GM19324 (cell line): ENCODE results near the gene GEMIN7.
A peak's percentile ranks its signal among the peaks of the same experiment; 100 is the strongest.

ENCODE experiments used
- ATAC-seq: cut with Tn5 transposase; IDR thresholded peaks from one replicate; pipeline ENCODE4 v1.9.1; 2021; ENCODE audit warnings: mild to moderate bottlenecking, moderate library complexity; ENCODE audit not compliant: unreplicated experiment, low FRiP score

Gene GEMIN7, protein sequence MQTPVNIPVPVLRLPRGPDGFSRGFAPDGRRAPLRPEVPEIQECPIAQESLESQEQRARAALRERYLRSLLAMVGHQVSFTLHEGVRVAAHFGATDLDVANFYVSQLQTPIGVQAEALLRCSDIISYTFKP

DNA sequence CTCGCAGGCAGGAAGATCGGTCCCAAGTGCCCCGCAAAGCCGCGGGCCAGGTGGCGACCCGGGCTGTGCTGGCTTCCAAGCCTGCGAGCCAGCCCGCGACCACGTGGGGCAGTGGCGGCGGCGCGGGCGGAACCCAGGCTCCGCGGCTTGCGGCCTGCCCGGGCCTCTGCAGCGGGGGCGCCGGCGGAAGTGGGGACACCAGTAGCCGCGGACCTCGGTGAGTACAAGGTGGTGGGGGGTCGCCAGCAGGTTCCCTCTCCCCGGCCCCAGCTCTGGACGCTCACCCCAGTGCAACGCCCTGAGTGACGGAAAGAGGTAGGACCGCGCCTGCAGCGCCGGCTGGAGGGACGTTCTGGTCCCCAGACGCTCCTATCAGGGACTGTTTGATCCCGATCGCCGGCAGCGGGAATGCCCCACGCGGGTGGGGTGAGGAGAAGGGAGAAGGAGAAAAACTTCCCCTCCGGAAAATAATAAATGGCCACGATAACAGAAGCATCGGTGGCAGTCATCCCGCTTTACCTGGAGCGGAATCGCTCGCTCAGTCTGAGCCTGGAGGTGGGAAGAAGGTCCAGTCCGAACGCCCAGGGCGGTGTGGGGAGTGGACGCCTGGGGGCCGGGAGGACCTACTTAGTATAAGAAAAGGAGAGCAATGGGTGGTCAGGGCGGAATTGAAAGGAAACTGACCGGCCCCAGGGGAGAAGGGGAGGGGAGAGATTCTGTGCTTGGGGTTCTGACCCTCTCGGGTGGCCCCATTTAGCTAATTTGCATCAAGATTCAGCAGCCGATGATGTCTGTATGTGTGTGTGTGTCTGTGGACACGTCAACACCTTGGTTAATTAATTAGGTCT lies at the start of gene GEMIN7:
TSS of gene GEMIN7 (plus strand) at position 198 of the 848 bp plus-strand sequence. CDS start 10,855 bp downstream, outside the sequence.
- peak; percentile 36 for ATAC-seq

DNA sequence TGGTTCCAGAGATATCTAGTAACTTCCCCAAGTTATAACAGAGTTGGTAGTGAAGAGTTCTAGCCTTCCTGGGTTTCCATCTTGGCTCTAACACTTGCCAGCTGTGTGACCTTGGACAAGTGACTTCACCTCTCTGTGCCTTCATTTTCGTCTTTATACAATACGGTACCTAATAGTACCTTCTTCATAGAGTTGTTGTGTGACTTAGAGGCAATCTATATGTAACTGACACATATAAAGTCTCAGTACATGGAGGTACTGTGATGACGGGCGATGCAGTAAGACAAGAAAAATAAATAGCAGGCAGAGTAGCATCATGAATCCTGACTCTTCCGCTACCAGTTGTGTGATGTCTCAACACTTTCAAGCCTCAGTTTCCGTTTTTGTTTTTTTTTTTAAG lies 48.2 kb upstream of the GEMIN7 start:
- no peak for ATAC-seq

DNA sequence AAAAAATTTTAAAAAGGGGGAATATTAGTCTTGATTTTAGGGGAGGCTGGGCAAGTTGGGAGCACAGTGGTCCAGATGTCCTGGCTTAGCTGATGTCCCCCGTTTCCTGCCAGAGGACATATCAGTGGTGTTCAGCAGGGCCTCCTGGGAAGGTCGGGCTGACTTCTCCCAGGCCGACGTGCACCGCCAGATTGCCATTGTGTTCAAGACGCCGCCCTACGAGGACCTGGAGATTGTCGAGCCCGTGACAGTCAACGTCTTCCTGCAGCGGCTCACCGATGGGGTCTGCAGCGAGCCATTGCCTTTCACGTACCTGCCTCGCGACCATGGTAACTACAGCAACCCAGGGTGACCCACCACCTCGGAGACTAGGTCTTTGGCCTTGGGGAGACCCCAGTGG lies 46.6 kb upstream of the GEMIN7 start:
- ATAC-seq: no peak

DNA sequence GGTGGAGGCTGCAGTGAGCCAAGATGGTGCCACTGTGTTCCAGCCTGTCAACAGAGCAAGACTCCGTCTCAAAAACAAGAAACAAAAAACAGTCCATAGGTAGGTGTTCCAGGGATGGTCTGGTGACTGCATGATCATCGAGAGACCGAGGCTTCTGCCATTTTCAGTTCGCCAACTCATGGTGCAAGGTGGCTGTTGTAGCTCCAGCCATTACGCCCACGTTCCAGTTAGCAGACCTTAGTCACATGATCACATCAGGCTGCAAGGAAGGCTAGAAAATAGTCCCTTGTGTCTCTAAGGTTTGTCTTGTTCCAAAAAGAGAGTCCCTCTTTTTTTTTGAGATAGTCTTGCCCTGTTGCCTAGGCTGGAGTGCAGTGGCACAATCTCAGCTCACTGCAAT lies 43.3 kb upstream of the GEMIN7 start:
- ATAC-seq: no peak

DNA sequence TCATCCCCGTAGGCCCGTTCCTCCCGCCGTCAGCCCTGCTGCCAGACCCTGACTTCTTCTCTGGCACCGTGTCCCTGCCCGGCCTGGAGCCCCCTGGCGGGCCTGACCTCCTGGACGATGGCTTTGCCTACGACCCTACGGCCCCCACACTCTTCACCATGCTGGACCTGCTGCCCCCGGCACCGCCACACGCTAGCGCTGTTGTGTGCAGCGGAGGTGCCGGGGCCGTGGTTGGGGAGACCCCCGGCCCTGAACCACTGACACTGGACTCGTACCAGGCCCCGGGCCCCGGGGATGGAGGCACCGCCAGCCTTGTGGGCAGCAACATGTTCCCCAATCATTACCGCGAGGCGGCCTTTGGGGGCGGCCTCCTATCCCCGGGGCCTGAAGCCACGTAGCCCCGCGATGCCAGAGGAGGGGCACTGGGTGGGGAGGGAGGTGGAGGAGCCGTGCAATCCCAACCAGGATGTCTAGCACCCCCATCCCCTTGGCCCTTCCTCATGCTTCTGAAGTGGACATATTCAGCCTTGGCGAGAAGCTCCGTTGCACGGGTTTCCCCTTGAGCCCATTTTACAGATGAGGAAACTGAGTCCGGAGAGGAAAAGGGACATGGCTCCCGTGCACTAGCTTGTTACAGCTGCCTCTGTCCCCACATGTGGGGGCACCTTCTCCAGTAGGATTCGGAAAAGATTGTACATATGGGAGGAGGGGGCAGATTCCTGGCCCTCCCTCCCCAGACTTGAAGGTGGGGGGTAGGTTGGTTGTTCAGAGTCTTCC lies 41.5 kb upstream of the GEMIN7 start:
- no peak for ATAC-seq

DNA sequence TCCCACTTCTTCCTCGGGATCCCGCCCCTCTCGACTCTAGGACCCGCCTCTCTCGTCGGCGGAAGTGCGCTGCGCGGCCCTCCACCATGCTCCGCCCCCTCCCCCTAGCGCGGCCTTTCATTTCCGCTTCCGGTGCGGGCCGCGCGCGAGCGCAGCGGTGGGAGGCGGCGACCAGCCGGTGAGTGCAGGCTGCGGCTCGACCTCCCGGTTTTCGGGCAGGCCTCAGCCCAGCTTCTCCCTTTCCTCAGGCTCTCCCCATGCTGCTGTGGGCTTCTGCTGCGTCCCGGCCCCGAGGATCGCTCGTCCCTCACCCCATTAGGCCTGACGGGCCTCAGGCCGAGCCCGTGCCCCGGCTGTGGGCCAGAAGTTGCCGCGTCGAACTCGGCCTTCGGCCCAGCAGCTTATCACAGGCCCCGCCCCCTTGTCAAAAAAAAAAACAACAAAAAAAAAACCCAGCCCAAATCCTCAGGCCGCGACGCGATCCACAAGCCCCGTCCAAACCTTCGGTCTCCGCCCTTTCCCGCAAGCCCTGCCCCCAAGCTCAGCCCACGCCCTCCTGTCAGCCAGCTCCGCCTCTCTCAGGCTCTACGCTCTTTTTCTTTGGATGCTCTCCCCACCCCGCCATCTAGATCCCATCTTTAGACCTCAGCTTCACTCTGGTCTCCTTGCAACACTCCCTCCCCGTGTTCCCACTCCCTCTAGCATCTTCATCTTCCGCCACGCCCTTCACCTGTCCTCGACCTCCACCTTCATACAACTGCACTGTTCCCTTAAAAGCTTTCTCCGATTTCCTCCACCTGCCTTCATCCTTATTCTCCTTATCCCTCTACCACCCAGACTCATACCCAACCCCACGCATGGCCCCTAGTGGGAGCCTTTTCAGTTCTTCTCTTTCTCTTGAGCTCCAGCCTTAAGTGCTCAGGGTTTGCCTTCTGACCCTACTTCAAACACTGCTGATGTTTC lies 39.8 kb upstream of the GEMIN7 start, which contains the start of gene CLASRP:
TSS of gene CLASRP (plus strand) at position 115 of the 963 bp plus-strand sequence. CDS start 1,168 bp downstream, outside the sequence.
- ATAC-seq: peak; percentile 83

DNA sequence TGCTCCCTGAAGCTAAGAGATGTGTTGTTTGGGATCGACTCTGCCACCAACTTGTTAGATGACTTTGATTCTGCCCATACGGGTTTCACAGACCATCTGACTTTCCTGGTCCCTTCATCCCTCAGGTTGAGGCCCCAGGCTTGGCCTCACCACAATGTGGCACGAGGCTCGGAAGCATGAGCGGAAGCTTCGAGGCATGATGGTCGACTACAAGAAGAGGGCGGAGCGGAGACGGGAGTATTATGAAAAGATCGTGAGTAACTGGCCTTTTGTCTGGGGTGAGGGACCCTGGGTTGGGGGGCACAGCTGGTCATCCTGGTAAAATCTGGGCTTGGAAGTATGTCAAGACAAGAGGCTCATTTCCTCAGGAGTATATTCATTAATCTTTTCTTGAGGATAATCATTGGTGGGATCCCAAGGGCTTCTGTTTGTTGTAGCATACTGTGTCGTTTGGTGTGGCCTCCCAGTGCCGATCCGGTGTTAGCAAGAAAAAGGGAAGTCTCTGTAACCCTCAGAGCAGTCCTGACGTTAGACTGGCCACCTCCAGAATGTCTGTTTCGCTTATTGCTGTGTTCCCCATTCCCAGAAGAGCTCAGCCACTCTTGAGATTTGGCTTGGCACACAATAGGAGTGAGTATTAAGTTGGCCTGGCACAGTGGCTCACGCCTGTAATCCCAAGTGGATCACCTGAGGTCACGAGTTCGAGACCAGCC lies 38.8 kb upstream of the GEMIN7 start:
- no peak for ATAC-seq

DNA sequence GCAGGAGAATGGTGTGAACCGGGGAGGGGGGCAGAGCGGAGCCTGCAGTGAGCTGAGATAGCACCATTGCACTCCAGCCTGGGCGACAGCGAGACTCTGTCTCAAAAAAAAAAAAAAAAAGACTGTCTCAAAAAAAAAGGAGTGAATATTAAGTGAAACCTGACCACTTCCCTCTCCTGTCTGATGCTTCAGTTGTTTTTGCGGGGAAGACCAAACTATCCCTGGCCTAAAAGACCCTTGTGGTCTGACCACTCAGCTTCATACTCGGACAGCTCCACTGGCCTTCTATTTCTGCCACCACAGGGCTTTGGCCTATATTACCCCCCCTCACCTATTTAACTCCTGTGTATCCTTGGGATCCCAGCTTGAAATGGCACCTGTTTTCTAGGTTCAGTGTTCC lies 37.9 kb upstream of the GEMIN7 start:
- ATAC-seq: no peak

DNA sequence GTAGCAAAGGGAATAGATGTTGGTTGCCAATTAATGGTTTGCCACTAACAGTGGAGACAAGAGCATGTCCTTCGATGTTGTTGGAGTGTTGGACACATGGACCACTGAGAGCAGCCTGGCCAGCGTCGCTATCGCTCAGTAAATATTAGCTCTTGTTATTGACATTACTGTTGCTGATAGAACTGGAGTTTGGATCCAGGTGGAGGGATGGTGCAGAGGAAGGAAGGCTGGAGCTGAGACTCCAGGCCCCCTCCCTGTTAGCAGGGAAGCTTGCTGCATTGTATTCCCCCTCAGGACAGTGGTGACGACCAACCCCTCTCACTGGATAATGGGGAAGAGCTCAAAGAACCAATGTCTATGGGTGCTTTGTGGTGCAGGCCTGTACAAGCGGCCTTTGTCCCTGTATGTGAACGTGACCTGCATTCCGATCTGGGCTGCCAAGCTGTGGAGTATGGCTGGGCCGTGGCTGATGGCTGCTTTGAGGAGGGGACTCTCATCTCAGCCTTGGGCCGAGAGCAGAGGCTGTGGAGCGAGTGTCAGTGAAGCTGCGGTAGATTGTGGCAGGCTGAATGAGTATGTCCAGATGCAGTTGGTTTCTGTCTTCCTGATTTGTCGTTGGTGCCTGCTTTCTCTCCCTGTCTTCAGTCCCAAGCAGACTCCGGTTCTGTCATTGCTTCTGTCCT lies 33.2 kb upstream of the GEMIN7 start:
- no peak for ATAC-seq

DNA sequence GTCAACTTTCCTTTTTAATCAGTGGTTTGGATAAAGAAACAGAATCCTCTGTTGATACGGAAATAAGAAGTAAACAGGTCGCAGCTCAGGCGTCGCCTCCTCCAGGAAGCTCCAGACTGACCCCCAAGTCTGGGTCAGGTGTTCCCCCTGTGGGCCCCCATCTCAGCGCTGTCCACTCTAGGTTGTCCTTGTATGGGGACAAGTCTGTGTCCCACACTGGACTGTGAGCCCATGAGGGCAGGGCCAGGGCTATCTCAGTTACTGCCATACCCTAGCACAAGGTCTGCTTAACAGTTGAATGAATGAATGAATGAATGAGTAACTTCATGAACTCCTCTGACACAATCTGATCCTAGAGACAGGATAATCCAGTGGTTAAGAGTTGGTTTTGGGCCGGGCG lies 32.7 kb upstream of the GEMIN7 start:
- ATAC-seq: no peak

DNA sequence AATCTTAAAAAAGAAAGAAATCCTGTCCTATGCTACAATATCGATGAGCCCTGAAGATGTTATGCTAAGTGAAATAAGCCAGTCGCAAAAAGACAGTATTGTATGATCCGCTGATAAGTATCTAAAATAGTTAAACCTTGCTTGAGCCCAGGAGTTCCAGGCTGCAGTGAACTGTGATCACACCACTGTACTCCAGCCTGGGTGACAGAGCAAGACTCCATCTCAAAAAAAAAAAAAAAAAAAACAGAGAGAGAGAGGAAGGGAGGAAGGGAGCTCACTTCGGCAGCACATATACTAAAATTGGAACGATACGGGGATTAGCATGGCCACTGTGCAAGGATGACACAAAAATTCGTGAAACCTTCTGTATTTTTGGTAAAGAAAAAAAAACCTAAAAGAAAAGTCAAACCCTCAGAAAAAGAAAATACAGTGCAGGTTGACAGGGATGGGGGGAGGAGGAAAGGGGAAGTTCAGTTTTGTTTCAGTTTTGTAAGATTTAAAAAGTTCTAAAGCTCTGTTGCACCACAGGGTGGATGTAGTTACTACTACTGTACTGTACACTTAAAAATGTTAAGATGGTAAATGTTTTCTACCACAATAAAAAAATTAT lies 31.8 kb upstream of the GEMIN7 start:
- ATAC-seq: no peak

DNA sequence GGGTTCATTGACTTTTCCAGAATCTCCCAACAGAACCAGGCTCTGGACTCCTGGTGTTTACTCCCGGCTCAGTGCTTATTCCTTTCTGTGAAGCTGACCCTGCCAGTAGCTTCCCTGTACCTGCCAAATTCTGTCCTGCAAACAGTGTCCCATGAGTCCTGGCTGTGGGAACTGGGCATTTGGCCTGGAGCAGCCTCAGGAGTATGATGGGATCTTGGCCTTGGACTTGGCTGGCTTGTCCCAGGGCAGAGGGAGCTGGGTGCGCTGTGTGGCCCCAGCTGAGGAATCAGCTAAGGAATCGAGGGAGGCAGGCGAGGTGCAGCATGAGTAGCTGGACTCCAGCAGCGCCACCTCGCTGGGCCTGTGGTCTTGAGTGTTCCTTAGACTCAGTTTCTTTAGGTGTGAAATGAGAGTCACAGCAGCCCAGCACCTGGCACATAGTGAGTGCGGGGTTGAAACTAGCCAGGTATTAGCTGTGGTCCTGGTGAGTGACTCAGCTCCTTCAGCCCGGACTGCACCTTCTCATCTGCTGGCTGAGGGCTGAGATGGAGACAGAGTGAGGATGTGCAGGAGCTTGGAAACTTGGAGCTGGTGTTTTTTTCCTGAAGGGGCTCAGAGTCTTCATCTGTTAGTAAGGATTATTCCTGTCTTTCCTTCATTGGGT lies 29.9 kb upstream of the GEMIN7 start:
- ATAC-seq: no peak

DNA sequence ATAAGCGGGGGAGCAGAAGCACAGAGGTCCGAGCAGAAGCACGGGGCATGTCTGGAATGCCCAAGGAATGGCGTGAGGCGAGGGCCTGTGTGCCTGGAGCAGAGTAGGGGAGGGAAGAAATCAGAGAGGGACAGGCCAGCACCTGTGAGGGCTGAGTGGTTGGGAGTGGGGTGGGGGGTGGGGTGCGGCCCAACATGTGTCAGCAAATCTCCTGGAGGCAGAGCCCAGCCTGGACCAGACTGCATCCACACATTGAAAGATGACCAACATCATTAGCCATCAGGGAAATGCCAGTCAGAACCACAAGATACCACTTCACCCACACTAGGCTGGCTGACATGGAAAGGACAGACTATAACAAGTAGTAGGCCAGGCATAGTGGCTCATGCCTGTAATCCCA lies 29.0 kb upstream of the GEMIN7 start:
- no peak for ATAC-seq

DNA sequence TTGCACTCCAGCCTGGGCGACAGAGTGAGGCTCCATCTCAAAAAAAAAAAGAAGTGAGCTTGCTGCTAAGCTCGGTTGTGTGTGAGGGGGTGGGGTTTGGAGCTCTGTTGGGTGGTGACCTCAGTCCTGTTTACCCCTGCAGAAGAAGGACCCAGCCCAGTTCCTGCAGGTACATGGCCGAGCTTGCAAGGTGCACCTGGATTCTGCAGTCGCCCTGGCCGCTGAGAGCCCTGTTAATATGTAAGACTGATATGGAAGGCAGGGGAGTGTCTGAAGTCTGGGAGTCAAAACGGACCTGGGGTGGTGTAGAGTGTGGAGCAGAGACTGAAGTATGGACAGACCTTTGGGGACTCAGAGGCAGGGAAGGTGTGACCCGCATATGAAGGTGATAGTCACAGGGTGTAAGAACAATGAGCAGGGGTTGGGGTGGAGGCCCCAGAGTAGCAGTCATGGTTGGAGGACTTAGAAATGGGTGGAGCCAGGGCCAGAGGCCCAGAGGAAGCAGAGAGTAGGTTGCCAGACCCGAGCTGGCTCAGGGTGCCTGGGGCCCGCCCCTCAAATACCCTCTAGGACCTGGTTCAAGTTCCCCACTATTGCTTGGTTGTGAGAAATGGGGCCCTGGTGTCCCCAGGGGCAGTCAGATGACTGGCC lies 27.0 kb upstream of the GEMIN7 start:
- no peak for ATAC-seq

DNA sequence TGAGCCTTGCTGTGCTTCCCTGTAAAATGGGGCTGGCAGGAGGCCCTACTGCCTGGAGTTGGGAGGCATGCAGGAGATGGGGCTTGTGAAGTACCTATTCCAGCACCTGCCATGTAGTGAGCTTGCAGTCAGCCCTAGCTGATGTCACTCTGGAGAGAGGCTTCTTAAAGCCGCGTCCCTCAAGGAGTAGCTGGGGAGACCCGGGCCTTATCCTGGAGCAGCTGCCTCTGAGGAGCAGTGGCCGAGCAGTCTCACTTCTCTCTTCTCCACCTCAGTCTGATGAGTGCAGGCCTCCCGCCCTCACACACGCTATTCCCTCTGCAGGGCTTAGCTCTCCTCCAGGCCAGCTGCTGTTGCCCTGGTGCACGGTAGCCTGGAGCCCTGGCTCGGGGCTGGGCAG lies 22.2 kb upstream of the GEMIN7 start:
- no peak for ATAC-seq

DNA sequence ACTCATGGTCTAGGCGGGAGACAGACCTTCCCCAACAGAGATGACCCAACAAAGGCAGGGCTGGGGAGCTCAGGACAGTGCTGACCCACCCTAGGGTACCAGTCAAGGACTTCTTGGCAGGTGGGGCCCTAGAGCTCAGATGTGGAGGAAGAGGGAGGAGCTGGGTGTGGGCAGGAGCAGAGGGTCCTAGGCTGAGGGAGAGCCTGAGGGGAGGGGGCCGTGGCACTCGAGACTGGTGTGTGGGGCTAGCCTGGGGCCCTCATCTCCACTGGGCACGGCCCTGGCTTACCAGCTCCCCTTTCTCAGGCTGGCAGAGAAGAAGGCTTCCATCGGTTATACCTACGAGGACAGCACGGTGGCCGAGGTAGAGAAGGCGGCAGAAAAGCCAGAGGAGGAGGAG lies 21.6 kb upstream of the GEMIN7 start:
- no peak for ATAC-seq

DNA sequence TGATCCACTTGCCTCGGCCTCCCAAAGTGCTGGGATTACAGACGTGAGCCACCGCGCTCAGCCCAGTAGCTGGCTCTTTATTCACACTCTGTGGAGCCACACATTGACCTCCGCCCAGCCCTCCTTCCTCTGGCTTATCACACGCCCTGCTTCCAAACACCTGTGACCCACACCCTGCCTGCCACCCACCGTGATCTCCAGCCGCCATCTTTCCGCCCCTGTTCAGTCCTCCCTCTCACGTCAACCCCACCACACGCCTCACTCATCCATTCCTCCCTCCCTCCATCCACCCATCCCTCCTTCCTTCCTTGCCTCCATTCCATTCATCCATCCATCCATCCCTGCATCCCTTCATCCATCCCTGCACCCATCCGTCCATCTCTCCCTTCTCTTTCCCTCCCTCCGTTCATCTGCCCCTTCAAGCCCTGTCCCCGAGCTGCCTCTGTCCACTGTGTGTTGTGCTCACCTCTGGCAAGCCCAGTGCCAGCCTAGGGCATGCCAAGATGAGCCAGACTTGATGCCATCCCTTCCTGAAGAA lies 20.4 kb upstream of the GEMIN7 start:
- no peak for ATAC-seq
